A673 (cell line): Measurements from ENCODE around the gene SCUBE1. TPM values are rescaled to one million over a fixed set of nuclear protein-coding genes. Genes with fewer than 3 reads are reported as not detected.

Source experiments
- BruUV-seq: library from RNA; stranded (reverse); fragments of 400-500 nt; replicated peaks from 2 replicates; lab custom pipeline; 2021; lab: Mats Ljungman, UMichigan
- CTCF ChIA-PET: fragments of 300-600 bp; sonication (Branson Sonifier 250); formaldehyde crosslinking; loops from one replicate; lab custom pipeline; 2022; ENCODE audit warnings: antibody characterized with exemption; lab: Charles Lee
- POLR2A ChIA-PET: fragments of 300-600 bp; sonication (Branson Sonifier 250); formaldehyde crosslinking; loops from one replicate; lab custom pipeline; 2022; ENCODE audit warnings: antibody characterized with exemption; ENCODE audit not compliant: low non-redundant PET; lab: Charles Lee
- DNase-seq: peaks from one replicate; pipeline ENCODE4 v3.0.0-alpha.2; 2015; ENCODE audit warnings: low spot score
- H3K27ac ChIP-seq: fragments of 200-600 bp; sonication (generic); 2 replicates; pipeline ENCODE4 v1.5.1; 2016; ENCODE audit warnings: mixed run types, low read depth, mild to moderate bottlenecking, mixed read lengths, antibody characterized with exemption, low read length; ENCODE audit not compliant: poor library complexity, severe bottlenecking
- H3K27me3 ChIP-seq: fragments of 200-600 bp; sonication (generic); replicated peaks from 2 replicates; pipeline ENCODE4 v1.6.1; 2017; ENCODE audit warnings: mixed run types, low read depth, mild to moderate bottlenecking, mixed read lengths, antibody characterized with exemption, low read length; ENCODE audit not compliant: insufficient read depth, poor library complexity
- H3K36me3 ChIP-seq: fragments of 200-600 bp; sonication (generic); 2 replicates; pipeline ENCODE4 v1.6.1; 2016; ENCODE audit warnings: mixed run types, mild to moderate bottlenecking, mixed read lengths, antibody characterized with exemption, low read length; ENCODE audit not compliant: insufficient read depth, poor library complexity, severe bottlenecking
- H3K4me1 ChIP-seq: fragments of 200-600 bp; sonication (generic); 2 replicates; pipeline ENCODE4 v1.6.1; 2017; ENCODE audit warnings: mixed run types, mild to moderate bottlenecking, mixed read lengths, antibody characterized with exemption, low read length; ENCODE audit not compliant: insufficient read depth, poor library complexity, severe bottlenecking
- H3K4me3 ChIP-seq: fragments of 200-600 bp; sonication (generic); 2 replicates; pipeline ENCODE4 v1.5.1; 2016; ENCODE audit warnings: low read depth, mixed run types, mild to moderate bottlenecking, mixed read lengths, low read length; ENCODE audit not compliant: poor library complexity, severe bottlenecking
- H3K9me3 ChIP-seq: fragments of 200-600 bp; sonication (generic); 2 replicates; pipeline ENCODE4 v1.6.1; 2016; ENCODE audit warnings: mixed run types, low read depth, mild to moderate bottlenecking, mixed read lengths, antibody characterized with exemption, low read length; ENCODE audit not compliant: poor library complexity, severe bottlenecking
- EZH2 ChIP-seq: fragments of 200-600 bp; sonication (generic); IDR thresholded peaks from 2 replicates; pipeline ENCODE4 v1.6.1; 2017; ENCODE audit warnings: borderline replicate concordance, low read depth, mild to moderate bottlenecking, mixed read lengths, antibody characterized with exemption, low read length; ENCODE audit not compliant: poor library complexity, severe bottlenecking
- intact Hi-C: fragments of 100-400 bp; cut with micrococcal nuclease; formaldehyde crosslinking; loops from one replicate; pipeline ENCODE4 v1.10.0; 2022; ENCODE audit not compliant: unreplicated experiment
- total RNA-seq: library from RNA; stranded (reverse); gene quantifications from 2 replicates; pipeline ENCODE4 v1.2.3, GENCODE V29; 2021
- TF ChIP-seq, protein P1 (sequence below): fragments of 300-800, 200-600 bp; sonication (generic); conservative IDR thresholded peaks from 2 replicates; pipeline ENCODE4 v1.5.1; 2017; ENCODE audit warnings: low read depth, mild to moderate bottlenecking, antibody characterized with exemption, low read length, moderate library complexity, mixed read lengths

The SCUBE1 gene
- total RNA-seq, 1 experiment from 2014 or later, result 0.24 TPM

DNA sequence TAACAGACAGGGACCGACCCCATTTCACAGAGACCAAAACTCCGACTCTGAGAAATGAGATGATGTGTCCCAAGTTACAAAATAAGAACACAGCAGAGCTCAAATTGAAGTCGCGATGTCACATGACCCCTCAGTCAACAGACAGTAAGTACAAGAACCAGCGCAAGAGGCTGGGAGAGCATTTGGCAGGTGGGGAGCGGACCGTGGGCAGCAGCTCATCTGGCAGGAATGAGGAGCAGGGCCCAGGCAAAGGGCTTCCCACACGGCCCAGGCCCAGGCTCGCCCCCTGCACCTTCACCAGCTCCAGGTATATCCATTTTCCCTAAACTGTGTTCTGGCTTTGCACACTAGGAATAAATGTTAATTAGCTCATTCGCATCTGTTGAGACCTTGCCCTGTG is 34.3 kb downstream of the SCUBE1 start:
- TF ChIP-seq, protein P1, sequence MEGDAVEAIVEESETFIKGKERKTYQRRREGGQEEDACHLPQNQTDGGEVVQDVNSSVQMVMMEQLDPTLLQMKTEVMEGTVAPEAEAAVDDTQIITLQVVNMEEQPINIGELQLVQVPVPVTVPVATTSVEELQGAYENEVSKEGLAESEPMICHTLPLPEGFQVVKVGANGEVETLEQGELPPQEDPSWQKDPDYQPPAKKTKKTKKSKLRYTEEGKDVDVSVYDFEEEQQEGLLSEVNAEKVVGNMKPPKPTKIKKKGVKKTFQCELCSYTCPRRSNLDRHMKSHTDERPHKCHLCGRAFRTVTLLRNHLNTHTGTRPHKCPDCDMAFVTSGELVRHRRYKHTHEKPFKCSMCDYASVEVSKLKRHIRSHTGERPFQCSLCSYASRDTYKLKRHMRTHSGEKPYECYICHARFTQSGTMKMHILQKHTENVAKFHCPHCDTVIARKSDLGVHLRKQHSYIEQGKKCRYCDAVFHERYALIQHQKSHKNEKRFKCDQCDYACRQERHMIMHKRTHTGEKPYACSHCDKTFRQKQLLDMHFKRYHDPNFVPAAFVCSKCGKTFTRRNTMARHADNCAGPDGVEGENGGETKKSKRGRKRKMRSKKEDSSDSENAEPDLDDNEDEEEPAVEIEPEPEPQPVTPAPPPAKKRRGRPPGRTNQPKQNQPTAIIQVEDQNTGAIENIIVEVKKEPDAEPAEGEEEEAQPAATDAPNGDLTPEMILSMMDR, result no peak
- no peak for TF ChIP-seq EZH2
- no peaks in the 10 kb centered on the region for H3K9me3 ChIP-seq
- intact Hi-C loops, result no loop called here
- H3K4me3 ChIP-seq, result no peak overlapping the region
- ChIA-PET CTCF (no interaction called here), POLR2A (no interaction called here)
- peaks cover 18% of the 10 kb centered on the region for H3K4me1 ChIP-seq
- H3K27me3 ChIP-seq, result no peaks in the 10 kb centered on the region
- no peak overlapping the region for H3K27ac ChIP-seq
- no TSS peak for BruUV-seq
- no peaks in the 10 kb centered on the region for H3K36me3 ChIP-seq
- no peak for DNase-seq

DNA sequence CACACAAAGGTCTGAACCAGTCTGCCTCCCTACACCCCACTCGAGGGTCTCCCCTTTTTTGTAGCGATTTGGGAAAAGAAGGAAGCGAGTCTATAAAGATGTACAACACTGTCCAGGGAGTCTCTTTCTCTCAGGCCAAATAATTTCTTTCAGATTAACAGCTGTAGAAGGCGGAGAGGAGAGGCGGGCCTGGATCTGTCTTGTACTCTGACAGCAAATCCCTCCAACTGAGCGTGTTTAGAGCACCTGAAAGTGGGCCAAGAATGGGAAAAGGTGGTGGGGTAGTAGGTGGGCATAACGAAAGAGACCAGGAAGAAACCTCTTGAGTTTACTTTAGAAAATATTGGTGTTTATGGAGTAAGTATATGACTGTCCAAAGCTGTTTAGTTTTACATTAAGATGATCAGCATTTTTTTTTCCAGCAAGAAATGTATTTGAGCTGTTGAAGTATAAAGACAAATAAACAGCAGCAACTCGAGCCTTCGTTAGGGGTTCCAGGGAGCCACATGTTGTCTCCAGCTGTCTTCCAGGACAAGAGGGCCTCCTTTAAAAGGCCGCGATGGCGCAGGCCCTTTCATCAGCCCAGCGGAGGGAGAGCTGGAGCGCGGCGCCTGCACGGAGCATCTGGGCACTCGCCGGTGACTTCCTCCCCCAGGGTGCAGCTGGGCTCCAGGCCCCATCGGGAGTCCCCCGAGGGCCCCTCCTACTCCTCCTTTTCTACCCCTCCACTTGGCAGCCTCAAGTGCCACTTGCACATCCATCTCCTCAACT is 34.9 kb downstream of the SCUBE1 start:
- POLR2A ChIA-PET, result no interaction called here

DNA sequence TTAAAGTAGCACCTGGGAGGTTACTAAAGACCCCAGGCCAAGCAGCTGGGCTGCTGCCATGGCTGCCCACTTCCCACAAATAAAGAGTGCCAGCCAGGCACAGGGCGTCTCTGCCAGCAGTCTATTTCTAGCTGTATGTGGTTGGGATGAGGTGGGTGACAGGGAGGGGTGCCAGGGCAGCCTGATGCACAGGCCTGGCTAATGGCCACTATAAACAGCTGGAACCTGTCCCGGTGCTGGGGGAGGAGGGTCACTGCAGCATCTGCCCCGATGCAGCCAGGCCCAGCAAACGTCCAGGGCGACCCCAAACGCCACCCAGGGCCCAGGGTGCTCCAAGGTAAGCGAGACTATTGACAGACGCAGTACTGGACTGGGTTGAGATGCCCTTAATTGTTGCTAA is 37.4 kb downstream of the SCUBE1 start:
- Histone ChIP-seq H3K36me3 (no peaks in the 10 kb centered on the region), H3K4me3 (no peak overlapping the region), H3K27ac (no peak overlapping the region), H3K27me3 (no peaks in the 10 kb centered on the region), H3K9me3 (no peaks in the 10 kb centered on the region), H3K4me1 (peaks cover 6% of the 10 kb centered on the region)
- intact Hi-C loops, result no loop called here
- ChIA-PET POLR2A (no interaction called here), CTCF (no interaction called here)
- no TSS peak for BruUV-seq
- DNase-seq, result no peak
- TF ChIP-seq, protein P1, result no peak
- TF ChIP-seq EZH2, result no peak

More for the DNA sequence above, 34.9 kb downstream of the SCUBE1 start:
- BruUV-seq, result no TSS peak
- Histone ChIP-seq H3K9me3 (no peaks in the 10 kb centered on the region), H3K4me1 (peaks cover 12% of the 10 kb centered on the region), H3K27me3 (no peaks in the 10 kb centered on the region), H3K4me3 (no peak overlapping the region), H3K27ac (no peak overlapping the region), H3K36me3 (no peaks in the 10 kb centered on the region)
- no peak for DNase-seq
- intact Hi-C loops, result no loop called here
- CTCF ChIA-PET, result no interaction called here
- TF ChIP-seq, protein P1, result no peak
- TF ChIP-seq EZH2, result no peak
